GM19324 (cell line): ENCODE results near the gene GABRB2.

Source experiments
- ATAC-seq: cut with Tn5 transposase; IDR thresholded peaks from one replicate; pipeline ENCODE4 v1.9.1; 2021; ENCODE audit warnings: mild to moderate bottlenecking, moderate library complexity; ENCODE audit not compliant: unreplicated experiment, low FRiP score

The GABRB2 gene

DNA sequence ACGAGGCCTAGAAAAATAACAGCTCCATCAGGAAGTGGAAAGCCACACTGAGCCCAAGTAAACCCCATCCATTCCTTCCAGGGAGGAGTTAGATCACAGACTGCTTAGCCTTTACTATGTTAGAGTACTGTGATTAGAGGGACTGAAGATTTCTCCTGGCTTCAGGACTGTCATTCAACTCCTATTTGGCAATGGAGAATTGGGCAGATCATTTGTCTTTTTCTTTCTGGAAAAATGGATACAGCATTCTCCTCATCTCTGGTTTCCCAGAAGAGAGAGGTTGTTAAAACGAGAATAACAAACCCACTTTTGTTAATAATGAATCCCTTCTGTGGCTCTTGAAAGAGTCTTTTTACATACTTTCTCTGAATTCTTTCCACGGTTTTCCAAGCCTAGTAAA lies 150.4 kb downstream of the GABRB2 start:
- ATAC-seq, result no peak

DNA sequence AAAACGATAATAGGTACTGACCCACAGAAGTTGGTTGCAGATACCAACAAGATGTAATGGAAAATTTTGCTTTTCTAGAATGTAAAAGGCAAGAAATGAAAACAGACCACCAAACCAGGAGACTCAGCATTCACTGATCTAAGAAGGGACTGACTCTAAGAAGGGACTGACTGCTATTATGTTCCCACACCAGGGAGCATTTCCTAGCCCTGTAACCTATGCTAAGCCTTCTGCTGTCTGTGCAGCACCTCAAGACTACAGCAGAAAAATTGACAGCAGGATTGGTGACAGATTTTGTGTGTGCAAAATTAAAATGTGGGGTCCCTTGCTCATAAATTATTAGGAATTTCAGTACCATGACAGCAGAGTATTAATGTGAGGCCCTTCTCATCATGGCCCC lies 154.8 kb downstream of the GABRB2 start:
- ATAC-seq, result no peak

DNA sequence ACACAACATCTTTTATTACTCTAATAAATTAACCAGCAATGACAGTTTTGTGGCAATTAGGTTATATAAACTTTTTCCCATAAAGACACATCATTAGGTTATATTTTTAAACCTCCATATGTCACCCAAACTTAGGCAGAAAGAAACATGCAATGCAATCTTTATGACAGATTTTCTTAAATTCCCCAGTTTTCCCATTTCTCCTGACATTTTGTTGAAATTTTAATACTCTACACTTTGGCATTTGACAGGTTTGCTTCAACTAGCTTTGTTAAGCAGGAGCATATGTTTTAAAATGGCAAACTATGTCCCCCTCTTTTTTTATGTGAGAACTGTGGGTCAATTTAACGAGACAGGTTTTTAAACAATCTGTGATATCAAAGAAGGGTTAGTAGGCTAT lies 155.5 kb downstream of the GABRB2 start:
- no peak for ATAC-seq

DNA sequence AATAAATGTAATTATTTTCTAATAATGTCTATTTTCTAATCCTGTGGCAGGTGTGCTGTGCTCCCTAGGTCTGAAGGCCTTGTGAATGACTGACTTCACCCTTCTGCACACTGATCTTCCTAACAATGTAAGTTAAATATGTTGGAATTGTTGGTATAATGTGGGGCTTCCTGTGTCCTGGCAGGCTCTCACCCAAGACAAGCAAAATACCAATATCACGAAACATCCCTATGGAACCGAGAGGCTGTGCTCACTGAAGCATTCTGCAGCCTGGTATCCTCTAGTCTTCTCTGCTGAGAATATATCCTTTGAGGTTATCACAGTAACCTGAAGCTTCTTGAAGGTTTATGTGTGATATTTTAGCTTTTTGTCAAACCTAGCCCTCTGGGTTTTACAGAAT lies 159.4 kb downstream of the GABRB2 start:
- no peak for ATAC-seq

DNA sequence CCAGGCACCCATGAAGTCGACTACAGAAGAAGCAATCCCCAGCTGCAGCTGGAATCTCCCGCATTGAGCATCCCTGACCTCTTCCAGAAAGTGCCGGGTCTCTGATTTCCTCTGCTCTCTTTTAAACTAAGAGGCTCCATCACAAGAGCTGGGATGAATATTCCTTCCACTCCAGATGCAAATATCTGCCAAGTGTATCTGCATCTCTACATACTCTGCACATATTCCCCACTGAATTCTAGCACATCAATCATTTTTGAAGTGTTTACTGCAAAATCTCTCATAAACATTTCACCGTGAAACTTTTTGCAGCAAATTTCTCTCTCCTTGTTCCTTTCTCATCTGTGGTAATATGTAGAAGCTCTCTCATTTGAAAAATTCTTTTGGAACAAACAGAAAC lies 161.5 kb downstream of the GABRB2 start:
- ATAC-seq, result no peak

DNA sequence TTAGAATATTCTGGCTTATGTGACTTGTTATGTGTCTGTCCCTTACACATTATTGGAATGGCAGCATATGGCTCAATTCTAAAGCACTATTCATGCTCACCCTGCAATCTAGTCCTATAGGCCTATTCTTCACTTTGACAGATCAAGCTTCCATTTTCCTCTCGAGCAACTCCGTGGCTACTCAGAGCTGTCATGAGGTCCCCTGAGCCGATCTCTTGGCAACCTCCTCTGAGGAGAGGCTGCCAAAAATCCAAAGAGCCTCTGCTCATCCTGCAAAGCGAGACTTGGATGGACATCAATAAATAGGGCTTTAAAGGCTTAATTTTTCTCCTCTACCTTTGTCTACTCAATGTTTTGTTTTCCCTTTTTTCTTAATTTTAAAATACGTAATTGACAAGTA lies 163.8 kb downstream of the GABRB2 start:
- no peak for ATAC-seq

DNA sequence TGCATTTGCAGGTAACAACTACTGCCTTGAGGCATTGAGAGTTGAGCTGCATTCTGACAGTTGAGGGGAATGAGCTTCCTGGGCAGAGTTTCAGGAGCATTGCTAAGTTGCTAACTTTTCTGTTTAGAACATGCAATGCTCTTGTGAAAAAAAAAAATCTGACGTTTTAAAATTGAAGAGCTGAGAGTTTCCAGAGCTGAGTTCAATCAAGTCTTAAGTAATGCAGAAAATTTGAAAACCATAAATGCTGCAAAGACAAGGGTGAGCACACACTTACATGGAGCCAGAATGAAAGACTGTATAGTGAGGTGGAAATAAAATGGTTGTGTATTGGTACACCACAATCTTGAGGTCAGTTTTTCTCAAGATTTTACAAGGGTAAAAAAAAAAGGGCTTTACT lies 166.0 kb downstream of the GABRB2 start:
- no peak for ATAC-seq

DNA sequence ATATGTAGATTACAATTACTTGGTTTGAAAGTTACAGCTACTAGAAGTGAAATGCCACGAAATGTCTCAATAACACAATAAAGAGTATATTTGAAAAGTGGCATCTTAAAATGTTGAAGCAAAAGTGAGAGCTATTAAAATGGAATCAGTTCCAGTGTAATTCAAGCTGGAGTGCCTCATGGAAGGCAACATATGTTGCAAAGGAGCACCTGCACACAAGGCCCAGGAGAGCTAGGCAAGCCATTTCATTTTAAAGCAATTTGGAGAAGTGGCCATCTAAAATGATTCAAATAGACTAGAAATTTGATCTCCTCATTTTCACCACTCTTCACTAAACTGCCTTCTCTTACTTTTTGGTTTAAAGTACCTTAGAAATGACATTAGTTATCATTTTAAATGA lies 167.8 kb downstream of the GABRB2 start:
- ATAC-seq, result no peak

DNA sequence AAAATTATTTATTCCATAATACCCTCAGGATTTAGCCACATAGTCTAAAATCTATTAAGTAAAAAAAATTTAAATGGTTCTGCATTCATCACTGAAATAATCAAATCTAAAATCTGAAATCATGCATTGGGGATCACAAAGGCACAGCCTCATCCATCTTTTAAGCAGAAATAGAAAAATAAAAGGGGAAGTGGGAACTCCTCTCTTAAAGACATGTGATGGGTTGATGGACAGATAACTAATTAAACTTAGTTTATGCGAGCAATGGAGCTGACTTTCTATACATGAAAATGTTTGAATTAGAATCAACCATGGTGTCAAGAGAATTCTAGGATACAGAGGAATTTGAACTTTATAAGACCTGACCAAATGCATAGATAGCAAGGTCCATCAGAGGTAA lies 170.5 kb downstream of the GABRB2 start:
- no peak for ATAC-seq

DNA sequence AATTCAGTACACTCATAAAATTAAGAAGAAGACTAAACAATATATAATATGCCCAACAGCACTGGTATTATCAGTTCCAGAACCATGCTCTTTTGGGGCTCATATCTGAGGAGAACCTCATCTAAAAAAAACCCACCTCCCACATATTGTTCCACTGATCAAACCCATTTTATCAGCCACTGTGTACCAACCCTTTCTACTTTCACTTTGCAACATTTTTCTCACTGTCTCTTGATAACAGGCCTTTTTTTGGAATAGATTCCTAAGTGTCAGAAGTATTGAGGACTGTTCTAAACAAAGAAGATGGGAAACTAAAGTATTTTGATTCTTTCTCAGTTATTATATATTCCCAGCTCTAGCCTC lies 173.2 kb downstream of the GABRB2 start:
- no peak for ATAC-seq

DNA sequence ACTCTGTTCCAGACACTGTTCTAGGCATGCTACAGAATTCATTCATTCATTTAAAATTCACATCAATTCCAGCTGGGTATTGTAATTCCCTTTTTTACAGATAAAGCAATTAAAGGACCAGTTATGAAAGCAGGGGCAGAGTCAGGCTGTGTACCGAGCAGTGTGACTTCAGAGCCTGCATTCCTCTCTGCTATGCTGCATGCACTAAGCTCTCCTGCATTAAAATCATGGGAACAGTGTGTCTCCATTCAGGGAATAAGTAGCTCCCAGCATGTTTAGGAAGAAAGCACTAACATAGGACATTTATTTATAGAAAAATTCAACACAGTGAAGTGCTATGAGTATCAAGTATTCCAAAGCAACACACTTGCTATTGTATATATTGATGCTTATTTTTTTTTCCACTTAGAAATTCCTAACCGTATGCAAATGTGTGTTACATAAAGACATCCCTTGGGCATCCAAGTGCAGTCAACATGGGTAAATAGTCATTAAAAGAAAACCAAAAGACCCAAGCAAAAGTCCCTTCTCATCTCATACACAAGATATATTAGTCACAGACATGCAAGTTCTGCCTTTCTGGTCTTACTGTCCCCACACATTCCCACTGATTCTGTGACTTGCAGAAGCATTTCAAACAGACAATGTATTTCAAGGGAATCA lies 173.7 kb downstream of the GABRB2 start:
- no peak for ATAC-seq

DNA sequence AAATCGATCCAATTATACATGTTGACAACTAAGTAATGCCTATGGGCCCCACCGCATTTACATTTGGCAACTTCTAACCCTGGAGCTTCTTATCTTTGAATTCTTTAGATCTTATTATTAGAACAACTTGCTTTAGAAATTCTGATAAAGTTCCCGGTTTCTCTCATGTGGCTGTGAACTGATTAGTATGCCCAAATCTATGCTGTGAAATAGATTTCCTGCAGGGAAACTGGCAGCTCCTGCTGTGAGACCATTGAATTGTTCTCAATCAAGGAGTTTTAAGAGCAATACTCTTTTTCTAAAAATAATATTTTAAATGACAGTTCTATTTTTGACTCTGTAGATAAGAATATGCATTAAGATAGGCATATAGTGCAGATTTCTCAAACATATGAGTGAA lies 177.5 kb downstream of the GABRB2 start:
- ATAC-seq, result no peak

DNA sequence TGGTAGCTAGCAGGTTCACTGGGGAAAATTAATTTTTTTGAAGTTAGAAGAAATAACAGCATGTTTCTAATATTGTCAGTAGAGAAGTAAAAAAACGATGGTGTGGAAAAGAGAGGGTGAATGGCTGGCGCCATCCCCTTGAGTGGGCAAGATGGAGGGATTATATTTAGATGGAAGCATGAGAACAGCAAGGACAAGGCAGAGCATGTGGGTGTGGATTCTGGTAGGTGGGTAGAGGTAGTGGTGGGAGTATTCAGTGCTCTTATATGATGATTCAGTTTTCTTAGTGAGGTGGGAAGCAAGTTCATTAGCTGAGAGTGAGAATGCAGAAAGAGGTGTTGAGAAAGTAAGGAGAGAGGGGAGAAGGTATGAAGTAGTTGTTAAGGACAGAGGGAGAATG lies 188.1 kb downstream of the GABRB2 start:
- no peak for ATAC-seq

DNA sequence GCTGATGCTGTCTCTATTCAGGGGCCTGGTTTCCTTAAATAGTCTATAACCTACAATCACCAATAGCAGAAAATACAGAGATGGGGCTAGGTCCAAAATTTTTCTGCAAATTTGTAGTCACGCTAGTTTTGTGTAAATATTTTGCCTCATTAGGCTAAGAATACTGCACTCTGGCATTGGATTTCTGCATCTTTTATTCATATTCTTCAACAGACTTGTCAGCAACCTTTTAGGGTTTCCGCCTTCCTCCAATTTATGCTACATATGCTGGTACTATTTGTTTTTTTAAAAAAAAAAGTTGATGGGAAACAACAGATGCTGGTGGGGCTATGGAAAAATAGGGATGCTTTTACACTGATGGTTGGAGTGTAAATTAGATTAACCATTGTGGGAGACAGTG lies 202.3 kb downstream of the GABRB2 start:
- no peak for ATAC-seq

DNA sequence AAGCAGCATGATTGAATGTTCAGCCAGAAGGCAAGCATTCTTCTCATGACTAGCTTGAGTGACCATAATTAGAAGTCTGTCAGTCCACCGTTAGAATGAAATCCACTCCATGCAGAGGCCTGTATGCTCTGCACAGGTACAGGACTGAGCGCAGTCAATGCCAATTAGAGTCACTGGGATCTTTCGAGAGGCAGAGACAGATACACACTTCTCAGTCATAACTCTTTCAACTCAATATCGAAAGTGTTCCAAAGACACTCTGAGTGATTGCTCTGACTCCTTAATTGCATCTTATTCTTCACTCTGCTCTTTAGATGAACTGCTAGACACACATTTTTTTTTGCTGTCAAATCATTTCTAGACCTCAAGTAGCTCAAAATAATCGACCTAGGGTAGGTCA lies 203.6 kb downstream of the GABRB2 start:
- no peak for ATAC-seq

DNA sequence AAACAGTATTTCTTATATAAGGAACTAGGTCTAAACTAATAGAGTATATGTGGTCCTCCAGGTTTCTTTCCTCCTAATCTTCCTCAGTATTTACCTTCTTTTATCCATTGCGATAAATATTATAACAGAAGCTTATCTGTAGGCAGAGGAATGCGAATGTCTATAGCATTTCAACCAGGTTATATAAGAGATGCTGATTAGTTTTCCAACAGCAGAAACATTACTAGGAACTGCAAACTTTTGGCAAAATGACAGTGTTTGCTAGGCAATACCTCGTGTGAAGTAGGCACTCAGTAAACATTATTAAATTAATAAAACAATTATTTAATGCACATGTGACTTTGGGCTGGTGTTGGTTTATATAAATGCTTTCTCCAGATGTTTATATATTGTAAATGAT lies 206.5 kb downstream of the GABRB2 start:
- no peak for ATAC-seq

DNA sequence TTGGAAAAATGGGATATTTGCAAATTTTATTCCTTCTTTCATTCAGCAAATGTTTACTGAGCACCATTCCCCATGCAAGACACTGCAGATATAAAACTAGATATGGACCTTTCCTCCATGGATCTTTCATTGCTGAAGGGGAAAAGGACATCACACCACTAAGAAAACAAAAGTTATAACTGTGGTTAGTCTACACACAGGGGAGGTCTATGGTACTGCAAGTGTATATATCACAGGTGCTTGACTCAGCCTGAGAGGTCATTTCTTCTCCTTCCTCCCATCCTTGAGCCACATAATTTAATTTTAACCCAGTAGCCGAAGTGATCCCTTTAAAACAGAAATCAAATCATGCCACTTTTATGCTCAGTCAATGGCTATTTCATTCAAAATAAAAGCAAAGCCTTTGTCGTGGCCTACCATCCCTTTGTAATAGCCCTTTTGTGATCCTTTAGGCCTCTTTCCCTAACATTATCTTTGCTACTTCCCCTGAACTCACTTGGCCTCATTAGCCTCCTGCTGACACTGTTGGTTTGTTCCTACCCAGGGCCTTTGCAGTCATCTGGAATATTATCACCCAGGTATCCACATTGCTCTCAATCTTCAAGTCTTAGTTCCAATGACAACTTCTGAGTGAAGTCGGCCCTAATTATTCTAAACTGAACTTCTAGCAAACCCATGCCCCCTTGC lies 213.2 kb downstream of the GABRB2 start:
- ATAC-seq, result no peak

DNA sequence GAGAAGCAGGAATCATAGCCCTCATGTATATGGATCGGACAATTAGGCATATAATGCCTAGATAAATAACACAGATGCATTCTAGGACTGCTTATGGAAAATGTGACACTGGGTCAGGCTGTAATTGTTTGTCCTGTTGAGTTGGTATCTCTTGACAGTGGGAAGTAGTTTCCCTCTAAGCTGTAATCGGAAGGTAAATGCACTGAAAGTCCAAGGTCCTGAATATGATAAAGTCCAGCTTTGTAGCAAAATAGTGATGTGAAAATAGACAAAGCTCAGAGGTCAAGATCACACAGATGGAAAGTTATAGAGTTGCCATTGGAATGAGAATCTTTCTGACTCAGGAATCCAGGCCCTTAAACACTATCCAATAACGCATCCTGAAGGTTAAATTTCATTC lies 214.2 kb downstream of the GABRB2 start:
- no peak for ATAC-seq

DNA sequence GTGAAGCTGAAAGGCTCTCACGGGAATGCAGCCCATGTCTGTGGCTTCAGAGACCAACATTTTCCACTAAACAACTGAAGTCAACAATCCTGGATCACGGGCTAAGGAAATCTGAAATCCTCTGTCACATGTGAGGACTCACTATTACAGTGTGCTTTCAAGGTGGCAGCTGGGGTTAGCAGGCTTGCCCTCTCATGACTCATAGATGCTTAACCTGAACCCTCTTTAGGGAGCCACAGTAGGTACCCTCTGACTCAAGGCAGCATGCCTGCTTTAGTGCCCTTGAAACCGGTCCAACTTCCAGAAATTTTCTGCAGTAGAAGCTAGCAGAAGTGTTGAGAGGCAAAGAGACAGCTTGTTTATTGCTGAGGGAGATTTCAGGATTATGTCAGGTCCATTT lies 232.5 kb downstream of the GABRB2 start:
- no peak for ATAC-seq

DNA sequence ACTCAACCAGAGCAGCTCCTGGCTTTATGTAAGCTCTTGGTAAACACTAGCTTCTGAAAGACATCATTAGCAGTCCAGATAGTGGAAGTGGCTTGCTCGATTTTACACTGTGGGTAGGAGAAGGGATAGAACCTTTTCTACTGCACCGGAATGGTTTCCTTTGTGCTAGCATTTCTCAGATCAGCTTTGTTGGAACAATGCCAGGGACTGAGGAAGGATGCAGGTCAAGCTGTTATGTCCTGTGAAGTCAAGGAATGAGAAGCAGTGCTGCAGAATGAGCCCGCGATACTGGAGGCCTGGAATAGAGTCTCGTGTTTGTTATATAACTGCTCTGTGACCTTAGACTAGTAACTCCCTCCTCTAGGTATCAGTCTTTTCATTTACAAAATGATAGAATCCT lies 233.6 kb downstream of the GABRB2 start:
- ATAC-seq, result no peak

DNA sequence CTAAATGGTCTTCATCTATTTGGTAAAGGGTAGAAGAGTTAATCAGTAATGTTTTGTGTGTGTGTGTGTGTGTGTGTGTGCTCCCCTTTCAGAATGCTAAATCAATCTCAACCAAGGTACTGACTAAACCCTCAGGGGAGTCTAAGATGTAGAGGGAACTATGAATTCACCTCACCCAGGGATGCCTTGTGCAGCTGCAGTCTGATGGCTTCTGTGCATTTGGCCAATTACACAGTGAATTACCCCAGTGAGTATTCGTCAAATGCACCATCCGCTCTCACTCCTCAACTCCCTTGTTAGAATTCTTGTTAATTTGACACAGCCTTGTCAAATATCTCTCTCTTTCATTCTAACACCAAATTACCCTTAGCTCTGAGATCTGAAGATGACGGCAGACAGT lies 234.6 kb downstream of the GABRB2 start:
- peak; percentile 49 for ATAC-seq

DNA sequence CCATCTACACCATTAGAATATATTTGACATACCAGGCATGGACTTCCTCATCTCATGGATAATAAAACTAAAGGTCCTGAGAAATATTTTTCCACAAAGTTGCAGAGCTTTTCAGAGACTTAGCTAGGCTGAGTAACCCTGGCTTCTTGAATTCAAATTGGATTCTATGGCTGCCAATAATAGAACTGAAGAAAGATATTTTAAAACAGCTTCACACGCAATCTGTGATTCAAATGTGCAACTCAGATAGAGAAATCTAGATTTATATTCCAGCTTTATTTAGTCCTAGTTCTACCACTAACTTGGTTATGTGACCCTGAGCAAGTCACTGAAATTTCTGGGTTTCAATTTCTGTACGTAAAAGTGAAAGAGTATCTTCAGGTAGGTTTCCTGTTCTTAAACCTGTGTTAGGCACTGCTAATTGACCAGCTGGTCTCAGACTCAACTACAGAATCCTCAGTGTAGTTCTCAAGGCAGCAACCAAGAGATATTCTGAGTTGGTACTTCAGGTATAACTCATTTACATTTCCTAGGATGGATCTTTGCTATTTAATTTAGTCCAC lies 235.3 kb downstream of the GABRB2 start:
- ATAC-seq, result peak; percentile 90
